Measurements from ENCODE around the gene B3GNT8.
"Not testable (repeated sequence)": the region's sequence is repeated elsewhere in the genome, so short reads cannot be mapped to it uniquely, and the experiment has no call there.

The B3GNT8 gene, protein sequence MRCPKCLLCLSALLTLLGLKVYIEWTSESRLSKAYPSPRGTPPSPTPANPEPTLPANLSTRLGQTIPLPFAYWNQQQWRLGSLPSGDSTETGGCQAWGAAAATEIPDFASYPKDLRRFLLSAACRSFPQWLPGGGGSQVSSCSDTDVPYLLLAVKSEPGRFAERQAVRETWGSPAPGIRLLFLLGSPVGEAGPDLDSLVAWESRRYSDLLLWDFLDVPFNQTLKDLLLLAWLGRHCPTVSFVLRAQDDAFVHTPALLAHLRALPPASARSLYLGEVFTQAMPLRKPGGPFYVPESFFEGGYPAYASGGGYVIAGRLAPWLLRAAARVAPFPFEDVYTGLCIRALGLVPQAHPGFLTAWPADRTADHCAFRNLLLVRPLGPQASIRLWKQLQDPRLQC

DNA sequence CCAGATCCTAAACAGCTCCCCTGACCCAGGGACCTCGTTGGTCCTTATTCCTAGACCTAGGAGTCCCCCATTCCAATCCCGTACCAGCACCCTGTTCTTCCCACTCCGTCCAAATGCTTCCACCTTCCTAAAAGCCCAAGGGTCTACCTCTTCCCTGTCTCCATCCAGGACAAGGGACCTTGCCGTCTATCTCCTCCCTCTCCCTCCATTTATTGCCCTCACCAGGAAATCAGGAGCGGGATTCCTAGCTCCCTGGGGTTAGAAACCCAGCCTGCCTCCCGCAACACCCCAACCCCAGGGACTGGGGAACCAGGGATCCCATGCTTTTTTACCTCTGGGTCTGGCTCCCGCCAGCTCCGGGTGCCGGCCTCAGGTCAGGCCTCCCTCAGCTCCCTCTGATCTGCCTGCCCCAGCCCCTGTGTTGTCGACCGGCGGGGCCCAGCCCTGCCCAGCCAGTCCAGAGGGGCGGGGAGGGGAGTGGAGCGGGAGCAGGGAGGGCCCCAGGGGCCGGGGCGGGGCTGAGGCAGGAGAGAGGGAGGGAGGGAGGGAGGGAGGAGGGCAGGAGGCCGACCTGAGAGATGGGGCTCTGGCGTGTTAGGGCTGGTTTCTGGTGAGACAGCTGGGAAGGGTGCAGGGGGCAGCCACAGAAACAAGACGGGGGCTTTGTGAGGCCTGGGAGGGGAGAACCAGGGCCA is at the start of gene B3GNT8:
TSS of gene B3GNT8 (minus strand) at position 423 of the 695 bp plus-strand sequence. CDS start 596 bp downstream, outside the sequence.
- DNase-seq (ENCODE audit: extremely low read depth in 1 of 2, low read depth in 1 of 2): peak in 1 of 2 donors; percentile 27

DNA sequence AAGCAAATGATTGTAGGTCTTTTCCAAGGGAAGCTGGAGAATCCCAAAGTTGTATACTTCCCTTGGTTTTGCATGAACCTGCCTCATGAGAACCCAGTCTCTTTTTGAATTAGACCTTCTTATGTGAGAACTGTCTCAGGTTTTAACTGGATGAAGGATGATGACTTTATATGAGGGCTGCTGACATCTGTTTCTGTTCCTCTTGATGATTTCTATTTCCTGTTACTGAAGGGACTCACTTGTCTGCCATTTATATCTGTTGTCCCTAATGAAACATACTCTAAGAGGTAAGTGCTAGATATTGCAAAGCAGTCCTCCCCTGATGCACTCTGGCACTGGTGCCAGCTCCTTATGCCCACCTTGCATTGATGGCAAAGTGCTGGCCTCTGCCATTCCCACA is 49.4 kb upstream of the B3GNT8 start:
- no peak for DNase-seq (ENCODE audit: extremely low read depth in 1 of 2, low read depth in 1 of 2)

DNA sequence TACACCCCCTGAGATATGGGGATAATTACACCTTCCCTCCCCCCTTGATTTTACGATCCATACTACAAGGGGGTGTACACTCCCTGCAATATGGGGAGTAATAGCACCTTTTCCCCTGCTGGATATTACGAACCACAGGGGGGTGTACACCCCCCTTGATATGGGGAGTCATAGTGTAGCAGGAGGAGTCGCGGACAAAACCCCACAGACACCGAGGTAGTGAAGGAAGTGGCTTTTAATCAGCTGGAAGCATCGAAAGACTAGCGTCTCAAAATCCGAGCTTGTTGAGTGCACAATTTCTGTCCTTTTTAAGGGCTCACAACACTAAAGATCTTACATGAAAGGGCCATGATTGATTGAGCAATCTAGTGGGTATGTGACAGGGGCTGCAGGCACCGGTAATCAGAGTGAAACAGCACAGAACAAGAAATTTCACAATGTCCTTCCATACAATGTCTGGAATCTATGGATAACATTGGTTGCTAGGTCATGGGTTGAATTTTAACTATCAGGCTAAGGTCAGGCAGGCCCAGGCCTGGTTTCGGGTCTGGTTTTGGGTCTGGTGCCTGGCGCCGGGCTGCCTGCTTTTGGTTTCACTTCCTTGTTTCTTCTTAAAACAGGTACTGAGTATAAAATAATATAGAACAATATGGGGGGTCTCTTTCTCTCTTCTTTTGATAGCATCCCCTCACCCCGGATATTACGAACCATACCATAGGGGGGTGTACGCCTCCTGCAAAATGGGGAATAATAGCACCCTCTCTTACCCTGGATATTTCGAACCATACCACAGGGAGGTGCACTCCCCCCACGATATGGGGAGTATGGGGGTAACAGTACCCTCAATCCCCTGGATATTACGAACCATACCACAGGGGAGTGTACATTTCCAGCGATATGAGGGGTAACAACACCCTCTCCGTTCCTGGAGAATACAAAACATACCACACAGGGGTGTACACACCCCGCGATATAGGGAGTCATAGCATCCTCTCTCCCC is 36.4 kb upstream of the B3GNT8 start:
- DNase-seq (ENCODE audit: extremely low read depth in 1 of 2, low read depth in 1 of 2): not testable (repeated sequence)

DNA sequence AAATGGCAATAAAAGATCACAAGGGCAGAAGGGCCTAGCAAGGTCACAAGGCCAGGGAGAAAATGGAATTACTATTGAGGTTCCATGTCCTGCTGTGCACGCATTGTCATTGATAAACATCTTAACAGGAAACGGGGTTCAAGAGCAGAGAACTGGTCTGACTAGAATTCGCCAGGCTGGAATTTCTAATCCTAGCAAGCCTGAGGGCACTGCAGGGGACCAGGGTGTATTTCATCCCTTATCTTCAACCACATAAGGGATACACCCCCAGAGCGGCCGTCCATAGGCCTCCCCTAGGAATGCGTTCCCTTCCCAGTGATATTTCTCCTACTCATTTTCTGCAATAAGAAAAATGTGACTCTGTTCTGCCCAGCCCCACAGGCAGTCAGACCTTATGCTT is 35.3 kb upstream of the B3GNT8 start:
- no peak for DNase-seq (ENCODE audit: extremely low read depth in 1 of 2, low read depth in 1 of 2)

DNA sequence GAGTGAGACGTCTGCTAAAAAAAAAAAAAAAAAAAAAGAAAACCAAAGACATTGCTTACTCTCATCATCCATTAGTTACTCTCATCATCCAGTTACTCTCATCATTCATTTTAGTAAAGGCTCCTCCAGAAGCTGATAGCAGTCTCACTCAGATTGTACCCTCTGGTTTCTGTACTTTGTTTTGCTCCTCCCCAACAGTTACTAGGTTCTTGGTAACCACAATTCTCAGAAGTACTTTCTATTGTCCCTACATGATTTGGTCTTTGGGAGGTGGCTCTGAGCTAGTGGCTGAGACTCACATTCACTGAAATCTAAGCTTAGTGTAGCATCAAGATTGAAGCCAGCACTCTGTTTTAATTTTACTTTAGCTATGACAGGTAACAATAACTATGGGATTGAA is 30.1 kb upstream of the B3GNT8 start:
- DNase-seq (ENCODE audit: extremely low read depth in 1 of 2, low read depth in 1 of 2): no peak

DNA sequence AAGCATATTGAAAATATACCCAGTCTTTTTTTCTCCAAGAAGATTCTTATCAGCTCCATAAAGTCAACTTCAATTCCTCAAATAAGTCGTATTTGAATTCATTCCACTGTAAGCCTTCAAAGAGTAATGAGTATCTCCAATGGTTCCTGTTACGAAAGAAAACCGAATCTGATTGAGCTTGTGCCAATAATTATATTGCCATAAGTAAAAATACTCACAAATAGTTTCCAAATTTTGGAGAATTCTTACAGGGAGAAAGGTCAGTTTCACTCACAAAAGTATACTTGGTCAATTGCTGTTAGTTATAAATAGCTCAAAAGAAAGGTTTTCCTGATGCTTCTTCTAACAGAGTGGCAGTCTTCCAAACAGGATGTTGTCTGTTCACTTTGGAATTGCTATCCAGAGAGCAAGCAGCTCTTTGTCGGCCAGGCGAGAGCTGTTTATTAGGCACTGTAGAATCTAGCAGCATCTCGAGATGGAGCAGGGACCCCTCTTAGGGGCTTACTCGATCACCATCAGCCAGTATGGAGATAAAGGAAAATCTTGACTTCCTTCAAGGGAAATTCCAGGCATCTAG is 29.3 kb upstream of the B3GNT8 start:
- no peak for DNase-seq (ENCODE audit: extremely low read depth in 1 of 2, low read depth in 1 of 2)

DNA sequence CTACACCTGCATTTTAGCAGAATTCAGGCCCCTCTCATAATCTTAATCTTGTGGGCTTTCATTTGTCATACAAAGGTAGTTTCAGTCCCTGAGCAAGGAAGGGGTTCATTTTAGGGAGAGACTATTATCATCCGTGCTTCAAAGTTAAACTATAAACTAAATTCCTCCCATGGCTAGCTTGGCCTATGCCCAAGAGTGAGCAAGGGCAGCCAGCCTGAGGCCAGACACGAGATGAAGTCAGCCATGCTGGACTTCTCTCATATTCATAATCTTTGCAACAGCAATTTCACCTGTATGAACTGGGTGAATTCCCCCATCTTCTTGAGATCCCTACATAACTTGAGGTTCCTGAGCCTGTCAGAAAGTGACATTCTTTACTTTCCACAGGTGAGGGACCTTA is 28.8 kb upstream of the B3GNT8 start:
- DNase-seq (ENCODE audit: extremely low read depth in 1 of 2, low read depth in 1 of 2): no peak

DNA sequence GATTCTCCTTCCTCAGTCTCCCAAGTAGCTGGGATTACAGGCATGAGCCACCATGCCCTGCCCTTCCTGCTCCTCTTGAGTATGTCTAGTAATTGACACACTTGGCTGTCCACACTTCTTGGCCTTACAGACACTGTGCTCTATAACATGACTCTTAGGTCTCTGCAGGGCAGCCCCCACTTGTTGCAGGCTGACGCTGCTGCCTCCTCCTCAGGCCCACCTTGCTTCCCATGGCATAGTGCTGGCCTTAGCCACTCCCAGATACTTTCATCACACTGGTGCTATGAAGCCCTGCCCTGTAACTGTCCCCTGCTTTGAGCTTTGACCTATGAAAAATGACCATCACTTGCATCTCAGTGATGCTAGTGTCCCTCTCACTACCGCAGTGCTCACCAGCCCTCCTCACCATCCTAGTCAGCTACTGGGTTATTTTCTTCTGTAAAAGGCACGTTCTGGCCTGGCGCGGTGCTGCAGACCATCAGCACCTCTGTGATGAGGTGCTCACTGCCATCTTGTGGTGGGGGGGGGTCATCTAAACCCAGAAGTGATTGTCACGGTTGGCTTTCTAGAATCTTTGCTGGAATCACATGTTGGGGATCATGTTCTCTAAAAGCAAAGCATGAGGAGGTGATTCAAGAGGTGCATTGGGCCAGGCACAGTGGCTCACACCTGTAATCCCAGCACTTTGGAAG is 25.6 kb upstream of the B3GNT8 start:
- DNase-seq (ENCODE audit: extremely low read depth in 1 of 2, low read depth in 1 of 2): no peak

DNA sequence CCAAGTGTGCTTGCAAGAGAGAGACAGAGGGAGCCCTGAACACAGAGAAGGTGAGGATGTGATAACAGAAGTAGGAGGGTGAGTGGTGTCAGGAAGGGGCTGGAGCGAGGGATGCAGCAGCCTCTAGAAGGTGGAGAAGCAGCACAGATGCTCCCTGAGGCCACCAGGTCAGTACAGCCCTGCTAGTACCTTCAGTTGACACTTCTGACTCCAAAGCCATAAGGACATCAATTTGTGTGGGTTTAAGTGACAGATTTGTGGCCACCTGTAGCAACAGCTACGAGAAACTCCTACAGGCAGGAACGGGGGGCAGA is 22.6 kb upstream of the B3GNT8 start:
- DNase-seq (ENCODE audit: extremely low read depth in 1 of 2, low read depth in 1 of 2): no peak

DNA sequence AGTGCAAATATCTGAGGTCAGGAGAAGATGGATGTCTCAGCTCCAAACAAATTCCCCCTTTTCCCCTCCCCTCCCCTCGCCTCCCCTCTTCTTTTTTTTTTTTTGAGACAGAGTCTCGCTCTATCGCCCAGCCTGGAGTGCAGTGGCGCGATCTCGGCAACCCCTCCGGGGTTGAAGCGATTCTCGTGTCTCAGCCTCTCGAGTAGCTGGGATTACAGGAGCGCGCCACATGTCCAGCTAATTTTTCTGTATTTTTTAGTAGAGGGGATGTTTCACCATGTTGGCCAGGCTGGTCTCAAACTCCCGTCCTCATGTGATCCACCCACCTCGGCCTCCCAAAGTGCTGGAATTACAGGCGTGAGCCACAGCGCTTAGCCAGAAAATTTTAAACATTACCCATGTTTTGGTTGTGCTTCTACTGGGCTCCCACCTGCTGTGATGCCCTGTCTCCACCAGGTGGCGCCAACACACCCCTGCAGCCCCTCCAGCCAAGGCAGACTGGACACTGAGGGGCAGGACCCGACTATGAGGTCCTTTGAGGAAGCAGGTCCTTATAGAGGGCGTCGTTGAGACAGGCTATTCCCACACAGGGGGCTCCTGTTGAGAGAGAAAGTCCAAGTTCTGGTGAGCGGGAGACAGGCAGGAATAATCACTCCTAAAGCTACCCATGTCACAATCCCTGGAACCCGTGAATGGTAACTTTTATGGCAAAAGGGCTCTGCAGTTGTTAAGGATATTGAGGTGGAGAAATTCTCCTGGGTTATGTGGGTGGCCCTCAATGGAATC is 22.1 kb upstream of the B3GNT8 start:
- DNase-seq (ENCODE audit: extremely low read depth in 1 of 2, low read depth in 1 of 2): peak; percentile 41 to 59

DNA sequence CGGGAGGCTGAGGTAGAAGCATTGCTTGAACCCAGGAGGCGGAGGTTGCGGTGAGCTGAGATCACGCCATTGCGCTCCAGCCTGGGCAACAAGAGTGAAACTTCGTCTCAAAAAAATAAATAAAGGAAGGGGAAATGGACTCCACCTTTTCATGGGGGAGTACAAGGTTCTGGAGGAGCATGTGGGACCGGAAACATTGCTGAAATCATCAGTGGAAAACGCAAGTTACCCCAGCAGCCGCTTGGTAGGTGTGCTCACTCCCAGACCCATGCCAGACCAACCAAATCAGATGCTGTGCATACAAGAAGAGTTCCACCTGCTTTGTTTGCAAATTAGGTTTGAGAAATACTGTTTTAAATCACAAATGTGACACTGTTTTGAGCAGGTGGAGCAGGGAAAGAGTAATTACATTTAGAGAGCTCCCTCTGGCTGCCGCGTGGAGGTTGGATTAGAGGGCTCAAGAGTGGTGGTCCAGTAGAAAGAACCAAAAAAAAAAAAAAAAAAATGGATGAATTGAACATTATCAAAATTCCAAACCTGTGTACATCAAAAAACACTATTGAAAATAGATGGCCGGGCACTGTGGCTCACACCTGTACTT is 20.7 kb upstream of the B3GNT8 start:
- DNase-seq (ENCODE audit: extremely low read depth in 1 of 2, low read depth in 1 of 2): no peak

DNA sequence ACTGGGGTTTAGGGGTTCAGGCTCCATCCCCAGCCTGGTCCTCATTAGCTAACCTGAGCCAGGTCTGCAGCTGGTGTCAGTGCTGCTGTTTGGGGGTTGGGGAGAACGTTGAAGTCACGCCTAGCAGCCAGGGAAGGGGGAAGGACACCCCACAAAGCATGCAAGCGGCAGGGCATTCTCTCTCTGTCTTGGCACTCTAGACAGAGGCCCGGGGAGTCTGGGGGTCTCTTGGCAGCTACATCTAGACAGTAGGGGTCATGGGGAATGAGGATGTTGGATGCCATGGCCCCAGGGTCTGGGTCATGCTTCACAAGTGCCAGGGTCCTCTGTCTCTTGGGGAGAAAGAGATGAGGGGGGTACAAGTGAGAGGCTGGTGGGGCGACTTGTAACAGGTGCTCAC is 18.4 kb upstream of the B3GNT8 start:
- no peak for DNase-seq (ENCODE audit: extremely low read depth in 1 of 2, low read depth in 1 of 2)

DNA sequence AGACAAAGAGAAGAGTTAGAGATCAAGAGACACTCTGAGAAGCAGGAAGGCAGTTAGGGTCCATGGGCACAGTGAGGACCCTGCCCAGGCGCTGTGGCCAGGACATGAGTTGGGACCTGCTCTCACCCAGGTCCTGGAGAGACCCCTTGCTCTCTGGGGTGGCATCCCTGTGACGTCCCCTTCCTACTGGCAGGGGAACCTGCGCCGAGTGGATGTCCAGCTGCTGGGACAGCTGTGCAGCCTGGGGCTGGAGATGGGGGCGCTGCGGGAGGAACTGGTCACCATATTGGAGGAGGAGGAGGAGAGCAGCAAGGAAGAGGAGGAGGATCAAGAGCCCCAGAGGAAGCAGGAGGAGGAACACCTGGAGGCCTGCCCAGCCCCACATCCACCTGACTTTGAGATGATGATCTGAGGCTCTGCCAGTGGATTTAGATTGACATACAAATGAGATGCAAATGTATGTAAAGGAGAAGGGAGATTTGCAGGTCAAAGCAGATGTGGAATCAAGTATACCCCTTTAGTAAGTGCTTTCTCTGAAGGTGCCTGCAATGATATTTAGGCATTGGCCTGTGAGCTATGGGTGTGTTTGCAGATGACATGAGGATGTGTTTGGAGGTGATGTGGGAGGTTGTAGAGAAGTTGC is 16.8 kb upstream of the B3GNT8 start:
- DNase-seq (ENCODE audit: extremely low read depth in 1 of 2, low read depth in 1 of 2): no peak

DNA sequence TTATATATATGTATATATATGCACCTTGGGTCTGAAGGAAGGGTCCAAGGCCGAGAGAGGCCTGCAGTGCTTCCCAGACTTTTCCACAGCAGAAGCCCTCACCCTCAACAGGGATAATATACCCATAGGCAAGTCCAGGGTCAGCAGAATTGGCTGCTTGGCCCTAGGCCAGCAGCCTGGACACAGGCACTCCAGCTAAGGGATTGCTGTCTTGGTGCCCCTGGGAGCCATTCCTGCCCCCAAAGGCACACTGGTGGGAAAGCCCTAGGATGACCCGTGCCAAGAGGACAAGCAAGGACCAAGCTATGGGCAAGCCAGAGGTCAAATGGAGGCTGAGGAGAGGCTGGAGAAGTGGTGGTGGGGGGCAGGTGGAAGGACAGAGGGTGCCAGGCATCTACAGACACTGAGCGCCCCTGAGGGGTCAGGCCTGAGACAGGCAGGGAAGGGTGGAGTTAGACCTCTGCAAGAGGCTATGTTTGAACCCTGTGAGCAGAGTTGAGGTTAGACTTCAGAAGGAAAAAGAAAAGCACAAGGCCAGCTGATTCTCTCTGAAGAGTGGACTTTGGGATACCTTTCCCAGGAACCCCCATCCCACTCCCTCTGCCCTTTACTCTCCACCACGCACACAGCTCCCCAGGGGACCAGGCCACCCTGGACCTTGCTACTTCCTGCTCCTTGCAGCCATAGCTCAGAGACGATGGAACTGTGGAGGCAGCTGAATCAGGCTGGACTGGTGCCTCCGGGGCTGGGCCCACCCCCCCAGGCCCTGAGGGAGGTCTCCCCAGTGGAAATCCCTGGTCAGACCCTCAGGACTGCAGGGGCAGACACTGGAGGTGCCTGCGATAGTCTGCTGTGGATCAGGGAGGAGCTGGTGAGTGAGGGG is 15.5 kb upstream of the B3GNT8 start, which contains the start of gene ERICH4:
TSS of gene ERICH4 (plus strand) at position 684 of the 883 bp plus-strand sequence. CDS start at position 698, 14 bp downstream.
- DNase-seq (ENCODE audit: extremely low read depth in 1 of 2, low read depth in 1 of 2): no peak

DNA sequence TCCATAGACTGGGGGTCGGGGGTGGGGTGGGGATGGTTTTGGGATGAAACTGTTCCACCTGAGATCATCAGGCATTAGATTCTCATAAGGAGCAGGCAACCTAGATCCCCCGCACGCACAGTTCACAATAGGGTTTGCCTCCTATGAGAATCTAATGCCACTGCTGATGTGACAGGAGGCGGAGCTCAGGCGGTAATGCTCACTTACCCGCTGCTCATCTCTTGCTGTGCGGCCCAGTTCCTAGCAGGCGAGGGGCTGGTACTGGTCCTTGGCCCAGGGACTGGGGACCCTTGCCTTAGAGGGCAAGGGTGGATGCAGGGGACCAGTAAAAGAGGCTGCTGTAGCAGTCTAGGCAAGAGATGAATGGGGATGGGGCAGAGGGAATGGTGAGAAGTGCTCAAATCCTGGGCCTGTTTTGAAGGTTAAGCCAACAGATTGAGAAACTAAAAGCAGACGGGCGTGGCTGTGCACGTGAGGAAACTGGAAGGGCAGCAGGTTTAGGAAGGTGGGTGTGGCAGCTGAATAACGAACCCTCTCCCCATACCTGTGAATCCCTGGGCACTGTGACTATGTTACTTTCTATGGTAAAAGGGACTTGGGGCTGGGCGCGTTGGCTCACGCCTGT is 14.3 kb upstream of the B3GNT8 start:
- DNase-seq (ENCODE audit: extremely low read depth in 1 of 2, low read depth in 1 of 2): no peak

DNA sequence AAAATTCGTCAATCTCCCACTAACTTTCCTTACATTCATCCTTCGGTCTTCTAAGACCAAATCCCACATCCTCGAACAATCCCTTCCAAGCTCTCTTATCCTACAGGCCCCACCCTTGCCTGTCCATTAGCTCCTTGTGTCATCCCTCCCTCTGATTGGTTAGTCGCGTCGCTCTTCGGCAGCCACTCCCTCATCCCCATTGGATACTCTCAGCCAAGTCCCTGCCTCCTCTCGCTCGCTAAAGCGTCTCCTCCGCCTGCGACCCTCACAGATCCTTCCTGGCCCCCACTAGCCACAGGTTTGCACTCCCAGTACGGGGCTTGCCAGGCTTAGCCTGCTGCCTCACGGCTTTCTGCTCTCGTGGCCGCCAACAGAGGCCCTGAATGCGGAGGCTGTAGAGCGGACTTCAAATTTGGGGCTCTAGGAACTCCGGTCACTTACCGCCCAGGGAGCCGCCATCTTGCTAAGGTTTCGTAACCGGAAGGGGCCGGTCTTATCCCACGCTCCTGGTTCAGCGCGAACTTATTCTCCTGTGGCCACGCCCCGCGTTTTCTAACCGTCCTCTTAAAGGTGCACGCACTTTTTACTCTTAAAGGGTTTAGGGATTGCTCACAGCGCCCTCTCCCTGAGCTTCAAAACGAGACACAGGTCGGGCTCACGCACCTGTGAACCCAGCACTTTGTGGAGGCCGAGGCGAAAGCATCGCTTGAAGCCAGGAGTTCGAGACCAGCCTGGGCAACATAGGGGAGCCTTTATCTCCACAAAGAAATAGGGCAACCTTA is 12.5 kb upstream of the B3GNT8 start, which contains the start of gene DMAC2:
TSS of gene DMAC2 (minus strand) at position 472 of the 782 bp plus-strand sequence. CDS start at position 459, 13 bp downstream.
- peak; percentile 85 to 88 for DNase-seq (ENCODE audit: extremely low read depth in 1 of 2, low read depth in 1 of 2)
